IMR-90 (cell line): ENCODE measurements around the gene MED19. TPM values are rescaled to one million over a fixed set of nuclear protein-coding genes. Genes with fewer than 3 reads are reported as not detected.

ENCODE experiments used
- ATAC-seq: fragments of 200-7000 bp; cut with Tn5 transposase; 2 replicates; pipeline ENCODE4 v1.9.1; 2020; ENCODE audit warnings: low read depth, mild to moderate bottlenecking, moderate library complexity
- BruUV-seq: library from RNA; stranded (reverse); fragments of 400-500 nt; replicated peaks from 2 replicates; lab custom pipeline; 2021; lab: Mats Ljungman, UMichigan
- CTCF ChIA-PET: fragments of 300-600 bp; formaldehyde crosslinking; extraction: SDS; loops from one replicate; lab custom pipeline; 2021; ENCODE audit warnings: antibody characterized with exemption; lab: Yijun Ruan, JAX
- POLR2A ChIA-PET: fragments of 300-600 bp; sonication (Branson Sonifier 250); formaldehyde crosslinking; loops from one replicate; lab custom pipeline; 2022; ENCODE audit warnings: antibody characterized with exemption; ENCODE audit not compliant: unreplicated experiment; lab: Charles Lee
- DNase-seq: peaks from one replicate; pipeline ENCODE4 v3.0.0; 2013
- H2AFZ ChIP-seq: replicated peaks from 2 replicates; pipeline ENCODE3; 2013; ENCODE audit warnings: low read length, mild to moderate bottlenecking; ENCODE audit not compliant: poor library complexity
- H2AK5ac ChIP-seq: 2 replicates; pipeline ENCODE4 v1.6.1; 2013; ENCODE audit warnings: low read depth, low read length, inconsistent platforms
- H2AK9ac ChIP-seq: replicated peaks from 2 replicates; pipeline ENCODE3; 2013; ENCODE audit warnings: mild to moderate bottlenecking, low read depth, low read length, moderate library complexity; ENCODE audit not compliant: poor library complexity
- H2BK120ac ChIP-seq: 2 replicates; pipeline ENCODE4 v1.6.1; 2013; ENCODE audit warnings: low read depth, low read length, inconsistent platforms
- H2BK15ac ChIP-seq: 3 replicates; pipeline ENCODE4 v1.6.1; 2013; ENCODE audit warnings: low read depth, low read length, inconsistent platforms
- H2BK20ac ChIP-seq: 2 replicates; pipeline ENCODE4 v1.6.1; 2013; ENCODE audit warnings: low read depth, mild to moderate bottlenecking, inconsistent platforms, low read length, moderate library complexity
- H2BK5ac ChIP-seq: 2 replicates; pipeline ENCODE4 v1.6.1; 2013; ENCODE audit warnings: mild to moderate bottlenecking, low read depth, low read length, inconsistent platforms; ENCODE audit not compliant: poor library complexity, severe bottlenecking
- H3K14ac ChIP-seq: replicated peaks from 2 replicates; pipeline ENCODE4 v1.6.1; 2013; ENCODE audit warnings: low read depth, low read length, inconsistent platforms
- H3K18ac ChIP-seq: 2 replicates; pipeline ENCODE4 v1.6.1; 2013; ENCODE audit warnings: low read depth, low read length, control low read depth
- H3K23ac ChIP-seq: 2 replicates; pipeline ENCODE4 v1.6.1; 2013; ENCODE audit warnings: low read depth, low read length, inconsistent platforms
- H3K27ac ChIP-seq: 2 replicates; pipeline ENCODE4 v1.5.1; 2013; ENCODE audit warnings: mild to moderate bottlenecking, control low read depth, low read length; ENCODE audit not compliant: insufficient read depth
- H3K27me3 ChIP-seq: 2 replicates; pipeline ENCODE4 v1.6.1; 2013; ENCODE audit warnings: low read length; ENCODE audit not compliant: control insufficient read depth, insufficient read depth
- H3K36me3 ChIP-seq: 2 replicates; pipeline ENCODE4 v1.6.1; 2013; ENCODE audit warnings: low read length, mixed read lengths; ENCODE audit not compliant: control insufficient read depth, insufficient read depth
- H3K4ac ChIP-seq: 2 replicates; pipeline ENCODE4 v1.6.1; 2013; ENCODE audit warnings: low read depth, low read length, inconsistent platforms
- H3K4me1 ChIP-seq: 2 replicates; pipeline ENCODE4 v1.6.1; 2013; ENCODE audit warnings: low read length, mixed read lengths; ENCODE audit not compliant: control insufficient read depth, insufficient read depth
- H3K4me2 ChIP-seq: 2 replicates; pipeline ENCODE4 v1.6.1; 2013; ENCODE audit warnings: low read depth, mild to moderate bottlenecking, control low read depth, low read length, moderate library complexity
- H3K4me3 ChIP-seq: 2 replicates; pipeline ENCODE4 v1.5.1; 2013; ENCODE audit warnings: low read depth, mild to moderate bottlenecking, control low read depth, low read length, moderate library complexity; ENCODE audit not compliant: insufficient read depth
- H3K56ac ChIP-seq: 2 replicates; pipeline ENCODE4 v1.6.1; 2013; ENCODE audit warnings: low read length, inconsistent platforms; ENCODE audit not compliant: insufficient read depth; ENCODE audit errors: extremely low read depth
- H3K79me1 ChIP-seq, 2 experiments: 2 replicates each; pipeline ENCODE4 v1.6.1; 2013; ENCODE audit warnings: low read length in 2 of 2, inconsistent platforms in 1 of 2, low read depth in 1 of 2
- H3K9ac ChIP-seq: 2 replicates; pipeline ENCODE4 v1.6.1; 2013; ENCODE audit warnings: low read depth, low read length, control low read depth
- H3K9me1 ChIP-seq: 2 replicates; pipeline ENCODE4 v1.6.1; 2013; ENCODE audit warnings: low read length, inconsistent platforms; ENCODE audit not compliant: insufficient read depth
- H3K9me3 ChIP-seq: 2 replicates; pipeline ENCODE4 v1.6.1; 2013; ENCODE audit warnings: low read length; ENCODE audit not compliant: control insufficient read depth, insufficient read depth
- H4K20me1 ChIP-seq: 2 replicates; pipeline ENCODE4 v1.6.1; 2013; ENCODE audit warnings: low read length, inconsistent platforms; ENCODE audit not compliant: insufficient read depth
- H4K5ac ChIP-seq: 2 replicates; pipeline ENCODE4 v1.6.1; 2013; ENCODE audit warnings: mild to moderate bottlenecking, low read depth, low read length, control low read depth
- H4K8ac ChIP-seq, 2 experiments: 2 replicates each; pipeline ENCODE4 v1.6.1; 2013; ENCODE audit warnings: low read depth in 2 of 2, low read length in 2 of 2, control low read depth in 1 of 2, inconsistent platforms in 1 of 2
- H4K91ac ChIP-seq: 2 replicates; pipeline ENCODE4 v1.6.1; 2013; ENCODE audit warnings: low read depth, low read length, inconsistent platforms; ENCODE audit not compliant: insufficient read depth
- BHLHE40 ChIP-seq: fragments of 150-350 bp; IDR thresholded peaks from 2 replicates; pipeline ENCODE4 v1.6.1; 2016; ENCODE audit warnings: mild to moderate bottlenecking, low read depth, low read length
- CEBPB ChIP-seq: IDR thresholded peaks from 2 replicates; pipeline ENCODE4 v1.6.1; 2012; ENCODE audit warnings: low read depth, low read length, improper control_type of control experiment
- CHD1 ChIP-seq: IDR thresholded peaks from 2 replicates; pipeline ENCODE4 v1.6.1; 2012; ENCODE audit warnings: low read depth, low read length, improper control_type of control experiment
- ELK1 ChIP-seq: fragments of 150-350 bp; IDR thresholded peaks from 2 replicates; pipeline ENCODE4 v1.6.1; 2016; ENCODE audit warnings: low read depth, mild to moderate bottlenecking, low read length, moderate library complexity, borderline replicate concordance
- FOS ChIP-seq: fragments of 150-350 bp; IDR thresholded peaks from 2 replicates; pipeline ENCODE4 v1.6.1; 2016; ENCODE audit warnings: low read depth, low read length
- MAZ ChIP-seq: IDR thresholded peaks from 2 replicates; pipeline ENCODE4 v1.6.1; 2012; ENCODE audit warnings: low read depth, mild to moderate bottlenecking, low read length, improper control_type of control experiment, moderate library complexity, borderline replicate concordance
- RAD21 ChIP-seq: IDR thresholded peaks from 2 replicates; pipeline ENCODE4 v1.6.1; 2012; ENCODE audit warnings: low read length, improper control_type of control experiment
- RCOR1 ChIP-seq: IDR thresholded peaks from 2 replicates; pipeline ENCODE4 v1.6.1; 2012; ENCODE audit warnings: mild to moderate bottlenecking, low read length, improper control_type of control experiment; ENCODE audit not compliant: insufficient replicate concordance
- RFX5 ChIP-seq: IDR thresholded peaks from 2 replicates; pipeline ENCODE4 v1.8.0; 2012; ENCODE audit warnings: low read depth, mild to moderate bottlenecking, low read length, moderate library complexity
- SMC3 ChIP-seq: fragments of 150-350 bp; IDR thresholded peaks from 2 replicates; pipeline ENCODE4 v1.6.1; 2016; ENCODE audit warnings: low read depth, mild to moderate bottlenecking, antibody characterized with exemption, low read length, moderate library complexity
- USF2 ChIP-seq: fragments of 150-350 bp; IDR thresholded peaks from 2 replicates; pipeline ENCODE4 v1.6.1; 2017; ENCODE audit warnings: mild to moderate bottlenecking, antibody characterized with exemption, low read length, low read depth
- WGBS, 2 experiments: methylation state at CpG; one replicate each; pipeline versions ENCODE4 v1.1.5 to v1.1.7; 2013; ENCODE audit warnings: missing lambda C conversion rate in 2 of 2; ENCODE audit not compliant: insufficient read length in 1 of 2; ENCODE audit errors: extremely low coverage in 2 of 2; 5-methylcytosine and 5-hydroxymethylcytosine counted together
- dilution Hi-C: fragments of 300-500 bp; cut with HindIII; formaldehyde crosslinking; loops from one replicate; pipeline ENCODE4 v1.14.3; 2018; ENCODE audit warnings: low sequenced_read_pairs; ENCODE audit not compliant: unreplicated experiment
- in situ Hi-C: fragments of 300-500 bp; cut with MboI; formaldehyde crosslinking; loops from 3 replicates; pipeline ENCODE4 v1.14.3; 2019; ENCODE audit warnings: low sequenced_read_pairs, inconsistent platforms, mixed read lengths
- intact Hi-C: fragments of 100-400 bp; cut with micrococcal nuclease; formaldehyde crosslinking; loops from 2 replicates; pipeline ENCODE4 v1.10.0; 2022
- polyA plus RNA-seq, 3 experiments: library from polyadenylated mRNA; depleted of rRNA; stranded (reverse); fragments of >200 nt; gene quantifications; 2 replicates each; pipeline ENCODE4 v1.2.3, GENCODE V29; 2012; ENCODE audit warnings: low replicate concordance in 1 of 3
- total RNA-seq: library from RNA; depleted of rRNA; stranded (reverse); fragments of >200 nt; gene quantifications from 2 replicates; pipeline ENCODE4 v1.2.3, GENCODE V29; 2012

The MED19 gene
- total and polyA plus RNA-seq, 2 of the 4 experiments (the other 2 are of a cell fraction) = 14.0 to 35.0 TPM

GRCh38 chr11:57667736-57668433, 44.1 kb downstream of the MED19 start, which contains the start of gene ZDHHC5 (continued):
- TF ChIP-seq RFX5 (no peak), CHD1 (0 out of 2 replicates have a peak, but pooled peaks have one; percentile 29)

- Histone ChIP-seq H3K4me2 (peak overlapping the region; percentile 90), H2AK9ac (peak overlapping the region; percentile 71), H4K20me1 (peaks cover 6% of the 10 kb centered on the region), H3K27me3 (no peaks in the 10 kb centered on the region), H3K9me1 (no peaks in the 10 kb centered on the region), H3K79me1 (peaks cover 0 to 16% of the 10 kb centered on the region in 2 experiments; a peak in 2 of 4 replicates), H3K4me3 (peak overlapping the region; percentile 98), H3K4me1 (peaks cover 2% of the 10 kb centered on the region; the same call in 1 of the 2 replicates), H4K5ac (peak overlapping the region; percentile 95), H3K36me3 (peaks cover 4% of the 10 kb centered on the region), H2BK20ac (peak overlapping the region; percentile 99), H4K91ac (peak overlapping the region; percentile 94), H3K14ac (peak overlapping the region; percentile 99), H2AK5ac (no peak overlapping the region), H3K4ac (peak overlapping the region; percentile 98), H3K9me3 (no peaks in the 10 kb centered on the region), H2BK15ac (peak overlapping the region; percentile 91; the same call in 2 of the 3 replicates), H2AFZ (peak overlapping the region; percentile 93), H3K27ac (peak overlapping the region; percentile 84), H3K18ac (peak overlapping the region; percentile 96), H2BK120ac (peak overlapping the region; percentile 100), H4K8ac (peak overlapping the region; percentile 81 to 96), H3K23ac (peak overlapping the region; percentile 100), H2BK5ac (peak overlapping the region; percentile 96), H3K9ac (peak overlapping the region; percentile 95), H3K56ac (peak overlapping the region; percentile 99)
- in situ Hi-C loops = no loop called here
- WGBS, 2 experiments = no CpG with 5 or more reads among the region's 29 CpGs
- DNase-seq (peak; percentile 99), ATAC-seq (peak; percentile 84)
- ChIA-PET CTCF (interaction anchor here (1.0 kb wide), 1 partner anchor 100 kb away, joined by 5 read pairs; the partner anchor contains the start of gene UBE2L6), POLR2A (interaction anchor here (0.5 to 0.6 kb wide), 2 partner anchors 30 to 979 kb away, joined by 3 read pairs; no protein-coding TSS in a partner anchor)
- intact Hi-C loops = loop anchor here (5.0 kb wide), 2 partner anchors 650 to 855 kb away; no protein-coding TSS in a partner anchor
- dilution Hi-C loops = no loop called here
- no TSS peak for BruUV-seq
- TF ChIP-seq BHLHE40 = peak; percentile 97
- no peak for TF ChIP-seq RCOR1
- peak; percentile 60; the same call in 1 of the 2 replicates for TF ChIP-seq FOS
- no peak for TF ChIP-seq SMC3
- TF ChIP-seq MAZ = no peak
- TF ChIP-seq RFX5 = no peak
- TF ChIP-seq CEBPB = peak; percentile 63
- 0 out of 2 replicates have a peak, but pooled peaks have one; percentile 10 for TF ChIP-seq USF2
- TF ChIP-seq RAD21 = no peak
- TF ChIP-seq ELK1 = no peak
Observed at GRCh38 chr11:57667117-57667735, 44.8 kb downstream of the MED19 start.
